BJ (cell line): Measurements from ENCODE around the gene GORASP1. TPM values are rescaled to one million over a fixed set of nuclear protein-coding genes. Genes with fewer than 3 reads are reported as not detected.

Experiments
- CTCF ChIA-PET: fragments of 350-600 bp; formaldehyde crosslinking; extraction: SDS; loops from one replicate; lab custom pipeline; 2021; ENCODE audit warnings: antibody characterized with exemption, inconsistent platforms; lab: Yijun Ruan, JAX
- POLR2A ChIA-PET: fragments of 300-600 bp; sonication (Branson Sonifier 250); formaldehyde crosslinking; extraction: SDS; loops from one replicate; lab custom pipeline; 2021; ENCODE audit warnings: antibody characterized with exemption; lab: Charles Lee
- DNase-seq: peaks from one replicate; pipeline ENCODE4 v3.0.0-alpha.2; 2011; ENCODE audit warnings: low read depth
- H3K27me3 ChIP-seq: 2 replicates; pipeline ENCODE4 v1.6.0; 2011; ENCODE audit warnings: low read length; ENCODE audit not compliant: control insufficient read depth, insufficient read depth
- H3K36me3 ChIP-seq: 2 replicates; pipeline ENCODE4 v1.5.1; 2011; ENCODE audit warnings: low read length; ENCODE audit not compliant: control insufficient read depth, insufficient read depth
- H3K4me3 ChIP-seq: 2 replicates; pipeline ENCODE4 v1.5.1; 2011; ENCODE audit warnings: low read depth, mild to moderate bottlenecking, control low read depth, low read length
- CTCF ChIP-seq: IDR thresholded peaks from 2 replicates; pipeline ENCODE4 v1.5.1; 2011; ENCODE audit warnings: low read depth, mild to moderate bottlenecking, control low read depth, inconsistent platforms, low read length, moderate library complexity; ENCODE audit not compliant: insufficient read depth
- polyA plus RNA-seq: library from polyadenylated mRNA; depleted of rRNA; stranded (reverse); fragments of >200 nt; gene quantifications from 2 replicates; pipeline ENCODE4 v1.2.3, GENCODE V29; 2011

The GORASP1 gene
- polyA plus RNA-seq, 1 experiment: 87.0 TPM

GRCh38 chr3:39148435-39149058, 41.1 kb upstream of the GORASP1 start:
- POLR2A ChIA-PET: interaction anchor here (1.0 kb wide), 1 partner anchor 29 kb away, joined by 5 read pairs; no protein-coding TSS in a partner anchor
- no peak overlapping the region for H3K4me3 ChIP-seq
- H3K27me3 ChIP-seq: no peaks in the 10 kb centered on the region
- CTCF ChIA-PET: interaction anchor here (0.6 to 7.1 kb wide), 2 partner anchors 19 to 41 kb away, joined by 3 to 66 read pairs; no protein-coding TSS in a partner anchor
- DNase-seq: no peak
- peaks cover 16% of the 10 kb centered on the region for H3K36me3 ChIP-seq
- TF ChIP-seq CTCF: no peak

GRCh38 chr3:39147711-39148434, 40.4 kb upstream of the GORASP1 start:
- DNase-seq: no peak
- no peak for TF ChIP-seq CTCF
- H3K36me3 ChIP-seq: peaks cover 23% of the 10 kb centered on the region
- H3K27me3 ChIP-seq: no peaks in the 10 kb centered on the region
- CTCF ChIA-PET: interaction anchor here (1.4 to 7.1 kb wide), 4 partner anchors 19 to 140 kb away, joined by 3 to 66 read pairs (median 6); no protein-coding TSS in a partner anchor
- no peak overlapping the region for H3K4me3 ChIP-seq
- POLR2A ChIA-PET: no interaction called here

- Histone ChIP-seq H3K36me3 (peaks cover 28% of the 10 kb centered on the region), H3K27me3 (no peaks in the 10 kb centered on the region), H3K4me3 (no peak overlapping the region)
- TF ChIP-seq CTCF: no peak
- ChIA-PET POLR2A (no interaction called here), CTCF (interaction anchor here (1.4 to 7.1 kb wide), 5 partner anchors 18 to 141 kb away, joined by 3 to 66 read pairs (median 7); no protein-coding TSS in a partner anchor)
- peak; percentile 77 for DNase-seq
Observed at GRCh38 chr3:39146611-39147591, 39.5 kb upstream of the GORASP1 start.

- H3K27me3 ChIP-seq: no peaks in the 10 kb centered on the region
- H3K36me3 ChIP-seq: peaks cover 31% of the 10 kb centered on the region
- DNase-seq: no peak
- CTCF ChIA-PET: interaction anchor here (1.8 to 7.1 kb wide), 3 partner anchors 17 to 142 kb away, joined by 7 to 66 read pairs (median 14); no protein-coding TSS in a partner anchor
- POLR2A ChIA-PET: no interaction called here
- no peak for TF ChIP-seq CTCF
- no peak overlapping the region for H3K4me3 ChIP-seq
Observed at GRCh38 chr3:39146083-39146501, 38.7 kb upstream of the GORASP1 start.
